RWPE2 (cell line): Measurements from ENCODE around the gene PSMD2.

Source experiments
- ATAC-seq: fragments of 200-7000 bp; cut with Tn5 transposase; 3 replicates; pipeline ENCODE4 v1.9.1; 2021; ENCODE audit warnings: low read depth
- DNase-seq: peaks from one replicate; pipeline ENCODE4 v3.0.0-alpha.2; 2020; ENCODE audit warnings: low spot score
- H3K27ac ChIP-seq: fragments of 450-650 bp; 2 replicates; pipeline ENCODE4 v1.5.1; 2017; ENCODE audit warnings: mild to moderate bottlenecking; ENCODE audit not compliant: poor library complexity, severe bottlenecking
- H3K27me3 ChIP-seq: fragments of 250-450 bp; sonication (Bioruptor Pico); 2 replicates; pipeline ENCODE4 v1.5.1; 2021; ENCODE audit warnings: mild to moderate bottlenecking, moderate library complexity; ENCODE audit not compliant: insufficient read depth, poor library complexity, severe bottlenecking
- H3K36me3 ChIP-seq: fragments of 250-450 bp; sonication (Bioruptor Pico); 2 replicates; pipeline ENCODE4 v1.5.1; 2020; ENCODE audit warnings: low read depth, mild to moderate bottlenecking, moderate library complexity
- H3K4me1 ChIP-seq: fragments of 250-450 bp; sonication (Bioruptor Pico); 2 replicates; pipeline ENCODE4 v1.5.1; 2021; ENCODE audit warnings: mild to moderate bottlenecking, moderate library complexity; ENCODE audit not compliant: insufficient read depth, poor library complexity, severe bottlenecking
- H3K4me3 ChIP-seq: fragments of 250-450 bp; sonication (Bioruptor Pico); 2 replicates; pipeline ENCODE4 v1.5.1; 2021; ENCODE audit warnings: mild to moderate bottlenecking, moderate library complexity; ENCODE audit not compliant: severe bottlenecking
- H3K9me3 ChIP-seq: fragments of 250-450 bp; sonication (Bioruptor Pico); 2 replicates; pipeline ENCODE4 v1.5.1; 2021; ENCODE audit warnings: mild to moderate bottlenecking, moderate library complexity; ENCODE audit not compliant: severe bottlenecking
- CTCF ChIP-seq: fragments of 450-650 bp; IDR thresholded peaks from one replicate; pipeline ENCODE4 v1.5.1; 2017; ENCODE audit warnings: mild to moderate bottlenecking, moderate library complexity; ENCODE audit not compliant: poor library complexity, severe bottlenecking

Gene PSMD2

DNA sequence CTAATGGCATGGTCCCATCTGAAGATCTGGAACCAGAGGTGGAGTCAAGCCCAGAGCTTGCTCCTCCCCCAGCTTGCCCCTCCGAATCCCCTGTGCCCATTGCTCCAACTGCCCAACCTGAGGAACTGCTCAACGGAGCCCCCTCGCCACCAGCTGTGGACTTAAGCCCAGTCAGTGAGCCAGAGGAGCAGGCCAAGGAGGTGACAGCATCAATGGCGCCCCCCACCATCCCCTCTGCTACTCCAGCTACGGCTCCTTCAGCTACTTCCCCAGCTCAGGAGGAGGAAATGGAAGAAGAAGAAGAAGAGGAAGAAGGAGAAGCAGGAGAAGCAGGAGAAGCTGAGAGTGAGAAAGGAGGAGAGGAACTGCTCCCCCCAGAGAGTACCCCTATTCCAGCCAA is 22.6 kb downstream of the PSMD2 start:
- Histone ChIP-seq H3K4me3 (no peak overlapping the region), H3K27me3 (no peaks in the 10 kb centered on the region), H3K9me3 (no peaks in the 10 kb centered on the region), H3K27ac (no peak overlapping the region), H3K36me3 (peaks cover 94% of the 10 kb centered on the region), H3K4me1 (peaks cover 15% of the 10 kb centered on the region)
- DNase-seq (no peak), ATAC-seq (no peak)
- TF ChIP-seq CTCF: no peak

DNA sequence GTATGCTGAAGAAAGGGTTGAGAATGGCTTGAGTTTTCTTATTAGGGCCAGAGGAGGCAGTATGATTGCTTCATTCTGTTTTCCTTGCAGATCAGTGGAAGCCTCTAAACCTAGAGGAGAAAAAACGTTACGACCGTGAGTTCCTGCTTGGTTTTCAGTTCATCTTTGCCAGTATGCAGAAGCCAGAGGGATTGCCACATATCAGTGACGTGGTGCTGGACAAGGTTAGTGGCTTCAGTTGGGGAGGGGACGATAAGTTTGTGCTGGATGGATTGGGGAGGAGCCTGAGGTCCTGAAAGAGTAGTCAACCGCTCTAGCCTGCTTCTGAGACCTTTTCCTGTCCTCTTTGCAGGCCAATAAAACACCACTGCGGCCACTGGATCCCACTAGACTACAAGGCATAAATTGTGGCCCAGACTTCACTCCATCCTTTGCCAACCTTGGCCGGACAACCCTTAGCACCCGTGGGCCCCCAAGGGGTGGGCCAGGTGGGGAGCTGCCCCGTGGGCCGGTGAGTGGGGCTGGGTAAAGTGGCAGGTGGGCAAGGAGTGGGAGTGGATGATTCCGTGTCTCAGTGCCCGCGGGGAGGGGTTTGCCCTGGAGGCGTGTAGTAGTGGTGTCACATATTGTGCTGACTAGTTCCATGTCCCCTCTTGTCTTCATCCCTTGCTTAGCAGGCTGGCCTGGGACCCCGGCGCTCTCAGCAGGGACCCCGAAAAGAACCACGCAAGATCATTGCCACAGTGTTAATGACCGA is 23.9 kb downstream of the PSMD2 start:
- Histone ChIP-seq H3K27me3 (no peaks in the 10 kb centered on the region), H3K4me3 (no peak overlapping the region), H3K27ac (no peak overlapping the region), H3K4me1 (peaks cover 13% of the 10 kb centered on the region), H3K9me3 (no peaks in the 10 kb centered on the region), H3K36me3 (peaks cover 94% of the 10 kb centered on the region)
- TF ChIP-seq CTCF: no peak
- DNase-seq (no peak), ATAC-seq (no peak)

GRCh38 chr3:184323696-184324095 is 24.7 kb downstream of the PSMD2 start:
- no peaks in the 10 kb centered on the region for H3K27me3 ChIP-seq
- H3K9me3 ChIP-seq: no peaks in the 10 kb centered on the region
- no peak for TF ChIP-seq CTCF
- no peak overlapping the region for H3K4me3 ChIP-seq
- H3K27ac ChIP-seq: no peak overlapping the region
- peaks cover 13% of the 10 kb centered on the region for H3K4me1 ChIP-seq
- peaks cover 94% of the 10 kb centered on the region for H3K36me3 ChIP-seq
- DNase-seq (no peak), ATAC-seq (no peak)

DNA sequence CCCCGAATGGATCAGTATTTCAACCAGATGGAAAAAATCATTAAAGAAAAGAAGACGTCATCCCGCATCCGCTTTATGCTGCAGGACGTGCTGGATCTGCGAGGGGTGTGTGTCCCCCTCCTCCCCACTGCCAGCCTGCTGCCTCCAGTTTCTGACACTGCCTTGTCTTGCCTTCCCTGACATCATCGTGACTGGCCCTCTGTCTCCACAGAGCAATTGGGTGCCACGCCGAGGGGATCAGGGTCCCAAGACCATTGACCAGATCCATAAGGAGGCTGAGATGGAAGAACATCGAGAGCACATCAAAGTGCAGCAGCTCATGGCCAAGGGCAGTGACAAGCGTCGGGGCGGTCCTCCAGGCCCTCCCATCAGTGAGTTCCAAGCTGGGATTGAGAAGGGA is 26.2 kb downstream of the PSMD2 start:
- H3K4me1 ChIP-seq: peaks cover 3% of the 10 kb centered on the region

More for the DNA sequence above, 26.2 kb downstream of the PSMD2 start:
- Histone ChIP-seq H3K36me3 (peaks cover 100% of the 10 kb centered on the region), H3K27me3 (no peaks in the 10 kb centered on the region), H3K27ac (no peak overlapping the region), H3K4me3 (no peak overlapping the region), H3K9me3 (no peaks in the 10 kb centered on the region)
- ATAC-seq (no peak), DNase-seq (no peak)
- TF ChIP-seq CTCF: no peak
